Activated T-cell treated with anti-CD3 and anti-CD28 coated beads, Interleukin-2, amount 50 U/mL, for 72 hours (primary cell): ENCODE data around the gene DDR2. TPM values are rescaled to one million over a fixed set of nuclear protein-coding genes. Genes with fewer than 3 reads are reported as not detected.
"Not testable (repeated sequence)": the region's sequence is repeated elsewhere in the genome, so short reads cannot be mapped to it uniquely, and the experiment has no call there.

Source experiments
- ATAC-seq, 2 donors: fragments of 150-1000 bp; cut with Tn5 transposase; replicated peaks in 1 of 2; 2 replicates each; pipeline ENCODE4 v1.10.0; 2021; ENCODE audit warnings: moderate library complexity in 2 of 2, mild to moderate bottlenecking in 1 of 2
- DNase-seq, 2 donors: peaks; one replicate each; pipeline ENCODE4 v3.0.0; 2021 to 2022; ENCODE audit warnings: mixed read lengths in 1 of 2
- H3K27ac Mint-ChIP-seq: one replicate; pipeline ENCODE4 v1.8.0; 2022; ENCODE audit warnings: mild to moderate bottlenecking, moderate library complexity, mixed read lengths
- H3K27me3 Mint-ChIP-seq: one replicate; pipeline ENCODE4 v1.8.0; 2022; ENCODE audit warnings: low read depth, mixed read lengths
- H3K36me3 Mint-ChIP-seq, 2 donors: one replicate each; pipeline ENCODE4 v1.8.0; 2022; ENCODE audit warnings: mixed read lengths in 2 of 2, mild to moderate bottlenecking in 1 of 2; ENCODE audit not compliant: insufficient read depth in 2 of 2
- H3K4me1 Mint-ChIP-seq: one replicate; pipeline ENCODE4 v1.8.0; 2022; ENCODE audit warnings: low read depth, mixed read lengths
- H3K4me3 Mint-ChIP-seq, 2 donors: one replicate each; pipeline ENCODE4 v1.8.0; 2022; ENCODE audit warnings: mild to moderate bottlenecking in 2 of 2, mixed read lengths in 2 of 2, moderate library complexity in 2 of 2
- H3K9me3 Mint-ChIP-seq, 2 donors: one replicate each; pipeline ENCODE4 v1.8.0; 2022; ENCODE audit warnings: mixed read lengths in 2 of 2
- total RNA-seq, 2 donors: library from RNA; stranded (reverse); gene quantifications; one replicate each; pipeline ENCODE4 v1.2.3, GENCODE V29; 2022

DDR2 gene
- total RNA-seq, 2 donors from 2014 or later: 0.17 to 0.25 TPM

DNA sequence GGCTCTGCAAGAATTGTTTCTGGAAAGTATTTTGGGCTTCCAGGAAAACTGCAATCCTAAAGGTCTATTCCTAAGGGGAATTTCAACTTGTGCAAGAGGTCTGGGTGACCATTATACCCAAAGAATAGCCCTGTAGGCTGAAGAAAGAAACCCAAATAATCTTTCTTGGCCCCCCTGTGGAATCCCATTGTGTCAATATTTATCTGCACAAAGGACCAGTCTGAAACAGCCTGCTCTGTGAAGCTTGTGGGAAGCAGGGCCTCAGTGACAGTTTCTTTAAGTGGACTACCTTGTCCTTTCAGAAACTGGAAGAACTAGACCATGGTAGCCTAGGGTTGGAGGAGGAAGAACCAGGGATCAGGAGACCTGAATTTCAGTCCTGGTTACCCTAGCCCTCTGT lies 99.8 kb downstream of the DDR2 start:
- Mint-ChIP-seq H3K4me3 (no peak overlapping the region), H3K9me3 (no peaks in the 10 kb centered on the region), H3K36me3 (no peaks in the 10 kb centered on the region), H3K27me3 (no peaks in the 10 kb centered on the region), H3K27ac (no peak overlapping the region), H3K4me1 (no peaks in the 10 kb centered on the region)
- ATAC-seq (no peak), DNase-seq (no peak)

DNA sequence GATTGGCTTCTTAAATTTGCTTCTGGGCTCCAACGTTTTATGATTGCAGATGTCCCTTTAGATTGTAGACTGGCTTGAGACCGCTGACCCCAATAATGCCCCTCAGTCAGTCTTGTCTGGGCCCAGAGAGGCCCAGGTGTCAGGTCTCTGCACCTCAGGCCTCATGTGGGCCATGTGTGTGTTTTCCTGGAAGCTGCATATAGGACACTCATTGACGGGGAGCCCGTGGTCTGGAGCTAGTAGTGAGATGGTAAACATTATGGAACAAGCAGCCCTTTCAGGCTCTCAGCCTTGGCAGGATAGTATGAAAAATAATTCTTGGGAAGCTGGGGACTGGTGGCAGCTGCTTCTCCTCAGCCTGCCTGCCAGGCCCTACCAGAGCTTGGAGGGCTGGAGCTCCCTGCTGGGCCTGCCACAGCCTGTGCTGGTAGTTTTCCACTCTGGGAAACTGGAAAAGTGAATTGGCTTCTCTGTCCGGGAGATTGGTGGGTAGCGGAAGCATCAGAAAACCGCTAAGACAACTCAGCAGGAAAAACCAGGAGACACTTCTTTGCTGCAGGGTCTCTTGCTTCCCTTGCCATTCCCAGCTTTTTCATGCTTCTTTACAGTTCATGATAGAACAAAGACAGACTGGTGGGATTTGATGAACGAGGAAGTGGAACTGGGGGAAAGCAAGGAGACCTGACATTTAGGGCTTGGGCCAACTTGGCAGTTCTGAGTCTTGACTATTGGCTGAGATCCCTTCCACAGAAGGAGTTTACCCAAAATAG lies 100.5 kb downstream of the DDR2 start:
- no peak overlapping the region for H3K4me3 Mint-ChIP-seq
- ATAC-seq (no peak), DNase-seq (no peak)
- H3K36me3 Mint-ChIP-seq: no peaks in the 10 kb centered on the region
- no peaks in the 10 kb centered on the region for H3K9me3 Mint-ChIP-seq
- no peak overlapping the region for H3K27ac Mint-ChIP-seq
- H3K27me3 Mint-ChIP-seq: no peaks in the 10 kb centered on the region
- H3K4me1 Mint-ChIP-seq: no peaks in the 10 kb centered on the region

DNA sequence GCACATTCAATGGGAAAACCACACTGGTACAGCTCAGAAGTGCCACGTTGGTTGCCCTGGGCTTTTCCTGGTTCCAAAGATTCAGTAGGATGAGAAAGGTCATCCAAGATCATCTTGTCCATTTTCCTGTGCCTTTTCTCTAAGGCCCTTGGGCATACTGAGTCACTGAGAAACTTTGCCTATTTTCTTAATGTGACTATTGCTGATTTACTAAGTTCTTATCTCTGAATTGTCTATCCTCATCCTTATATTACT lies 101.0 kb downstream of the DDR2 start:
- no peaks in the 10 kb centered on the region for H3K27me3 Mint-ChIP-seq
- no peaks in the 10 kb centered on the region for H3K4me1 Mint-ChIP-seq

DNA sequence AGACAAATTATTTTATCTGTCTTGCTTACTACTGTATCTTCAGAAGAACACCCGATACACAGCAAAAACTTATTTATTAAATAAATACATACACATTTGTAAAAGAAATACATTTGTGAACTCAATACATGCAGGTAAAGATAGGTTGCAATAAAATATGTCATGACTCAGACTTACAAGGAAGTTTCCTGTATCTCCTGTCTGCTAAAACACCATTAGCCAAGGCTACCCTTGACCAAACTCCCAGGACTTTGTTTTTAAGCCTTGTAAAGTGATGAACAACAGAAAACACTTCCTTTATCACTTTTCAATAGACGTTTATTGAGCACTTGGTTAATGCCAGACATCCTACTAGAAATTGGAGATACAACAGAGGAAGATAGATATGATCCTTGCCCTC lies 101.8 kb downstream of the DDR2 start:
- Mint-ChIP-seq H3K27me3 (no peaks in the 10 kb centered on the region), H3K9me3 (no peaks in the 10 kb centered on the region), H3K4me1 (no peaks in the 10 kb centered on the region), H3K4me3 (no peak overlapping the region), H3K36me3 (no peaks in the 10 kb centered on the region), H3K27ac (no peak overlapping the region)
- no peak for ATAC-seq
- DNase-seq: no peak

More for the DNA sequence above, 101.0 kb downstream of the DDR2 start:
- H3K36me3 Mint-ChIP-seq: no peaks in the 10 kb centered on the region
- H3K27ac Mint-ChIP-seq: no peak overlapping the region
- no peaks in the 10 kb centered on the region for H3K9me3 Mint-ChIP-seq
- ATAC-seq: no peak
- no peak overlapping the region for H3K4me3 Mint-ChIP-seq
- no peak for DNase-seq

DNA sequence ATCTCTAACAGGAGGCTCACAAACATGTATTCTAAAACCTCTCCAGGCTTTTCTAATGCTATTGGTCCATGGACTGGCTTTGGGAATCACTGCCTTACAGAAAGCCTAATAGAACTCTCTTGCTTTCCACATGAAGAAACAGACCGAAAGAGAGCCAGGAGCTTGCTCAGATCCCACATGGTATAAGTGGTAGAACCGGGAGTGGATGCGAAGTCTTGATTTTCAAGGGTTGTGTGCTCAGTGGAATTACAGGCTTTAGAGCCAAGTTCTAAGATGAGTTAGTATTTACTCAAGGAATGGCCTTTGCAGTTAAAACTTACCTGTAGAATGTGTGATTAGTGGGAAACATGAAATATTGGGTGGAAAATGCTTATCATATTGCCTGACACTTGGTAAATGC lies 103.9 kb downstream of the DDR2 start:
- Mint-ChIP-seq H3K9me3 (no peaks in the 10 kb centered on the region), H3K4me3 (no peak overlapping the region), H3K27me3 (no peaks in the 10 kb centered on the region), H3K36me3 (no peaks in the 10 kb centered on the region), H3K4me1 (no peaks in the 10 kb centered on the region), H3K27ac (no peak overlapping the region)
- DNase-seq: no peak
- ATAC-seq: no peak

DNA sequence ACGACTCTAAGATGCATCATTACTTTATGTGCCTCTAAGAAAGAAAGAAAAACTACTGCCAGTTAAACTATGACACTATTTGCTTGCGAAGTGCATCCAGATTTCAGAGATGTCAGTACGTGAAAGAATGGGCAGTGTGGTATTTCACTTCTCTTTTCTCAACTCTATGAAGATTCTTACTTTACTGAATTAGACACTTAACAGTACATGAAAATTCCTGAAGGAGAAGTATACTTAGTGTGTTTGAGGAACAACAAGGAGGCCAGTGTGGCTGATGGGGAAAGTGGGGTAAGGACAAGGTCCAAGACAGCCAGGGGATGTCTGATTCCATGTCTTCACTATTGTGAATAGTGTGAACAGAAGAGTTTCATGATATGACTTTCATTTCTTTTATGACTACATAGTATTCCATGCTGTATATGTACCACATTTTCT lies 104.4 kb downstream of the DDR2 start:
- H3K36me3 Mint-ChIP-seq: no peaks in the 10 kb centered on the region
- DNase-seq (no peak), ATAC-seq (no peak)
- no peak overlapping the region for H3K4me3 Mint-ChIP-seq
- H3K4me1 Mint-ChIP-seq: no peaks in the 10 kb centered on the region
- no peaks in the 10 kb centered on the region for H3K9me3 Mint-ChIP-seq
- H3K27ac Mint-ChIP-seq: no peak overlapping the region
- H3K27me3 Mint-ChIP-seq: no peaks in the 10 kb centered on the region

DNA sequence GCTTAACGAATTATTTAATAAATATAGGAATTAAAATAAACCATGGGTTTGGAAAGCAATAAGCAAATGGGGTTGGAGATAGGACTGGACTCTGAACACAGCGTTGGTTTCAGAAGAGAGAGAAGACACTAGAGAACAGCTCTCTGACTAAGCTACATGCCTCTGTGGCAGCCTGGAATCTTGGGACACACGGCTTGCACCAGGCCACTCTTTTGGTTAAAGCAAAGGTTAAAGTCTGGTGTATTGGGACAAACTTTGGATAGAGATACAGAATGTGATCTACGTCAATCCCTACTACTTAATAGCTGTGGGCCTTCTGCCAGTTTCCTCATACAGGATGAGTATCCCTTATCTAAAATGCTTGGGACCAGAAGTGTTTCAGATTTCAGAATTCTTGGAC lies 108.5 kb downstream of the DDR2 start:
- H3K27ac Mint-ChIP-seq: no peak overlapping the region
- DNase-seq (no peak), ATAC-seq (no peak)
- no peaks in the 10 kb centered on the region for H3K4me1 Mint-ChIP-seq
- H3K9me3 Mint-ChIP-seq: no peaks in the 10 kb centered on the region
- H3K27me3 Mint-ChIP-seq: no peaks in the 10 kb centered on the region
- H3K4me3 Mint-ChIP-seq: no peak overlapping the region
- no peaks in the 10 kb centered on the region for H3K36me3 Mint-ChIP-seq

DNA sequence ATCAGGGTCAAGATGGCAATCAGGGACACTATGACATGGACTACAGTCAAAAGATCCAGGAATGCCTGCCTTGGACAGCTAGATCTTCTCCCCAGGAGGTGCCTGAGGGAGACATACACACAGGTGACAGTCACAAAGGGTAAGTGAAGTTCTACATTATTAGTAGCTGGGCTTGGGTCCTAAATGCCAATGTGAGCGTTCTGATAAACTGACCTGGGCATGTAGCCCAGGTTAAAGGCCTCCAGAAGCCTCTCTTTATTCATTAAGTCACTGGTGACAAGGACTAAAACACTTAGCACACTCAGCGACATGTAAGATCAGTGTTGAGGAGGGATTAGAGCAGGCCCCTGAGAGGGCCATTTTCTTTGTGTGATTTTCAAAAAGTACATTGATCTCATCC lies 109.3 kb downstream of the DDR2 start:
- DNase-seq (no peak), ATAC-seq (no peak)
- Mint-ChIP-seq H3K27ac (no peak overlapping the region), H3K9me3 (no peaks in the 10 kb centered on the region), H3K4me1 (no peaks in the 10 kb centered on the region), H3K36me3 (no peaks in the 10 kb centered on the region), H3K27me3 (no peaks in the 10 kb centered on the region), H3K4me3 (no peak overlapping the region)

DNA sequence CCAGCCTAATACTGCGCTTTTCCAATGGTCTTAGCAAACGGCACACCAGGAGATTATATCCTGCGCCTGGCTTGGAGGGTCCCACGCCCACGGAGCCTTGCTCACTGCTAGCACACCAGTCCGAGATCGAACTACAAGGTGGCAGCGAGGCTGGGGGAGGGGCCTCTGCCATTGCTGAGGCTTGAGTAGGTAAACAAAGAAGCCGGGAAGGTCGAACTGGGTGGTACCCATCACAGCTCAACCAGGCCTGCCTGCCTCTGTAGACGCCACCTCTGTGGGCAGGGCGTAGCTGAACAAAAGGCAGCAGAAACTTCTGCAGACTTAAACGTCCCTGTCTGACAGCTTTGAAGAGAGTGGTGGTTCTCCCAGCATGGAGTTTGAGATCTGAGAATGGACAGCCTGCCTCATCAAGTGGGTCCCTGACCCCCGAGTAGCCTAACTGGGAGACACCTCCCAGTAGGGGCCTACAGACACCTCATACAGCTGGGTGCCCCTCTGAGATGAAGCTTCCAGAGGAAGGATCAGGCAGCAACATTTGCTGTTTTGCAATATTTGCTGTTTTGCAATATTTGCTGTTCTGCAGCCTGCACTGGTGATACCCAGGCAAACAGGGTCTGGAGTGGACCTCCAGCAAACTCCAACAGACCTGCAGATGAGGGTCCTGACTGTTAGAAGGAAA lies 114.1 kb downstream of the DDR2 start:
- H3K4me3 Mint-ChIP-seq, H3K9me3 Mint-ChIP-seq, H3K27me3 Mint-ChIP-seq, H3K27ac Mint-ChIP-seq, DNase-seq, H3K4me1 Mint-ChIP-seq, ATAC-seq, H3K36me3 Mint-ChIP-seq: not testable (repeated sequence)

DNA sequence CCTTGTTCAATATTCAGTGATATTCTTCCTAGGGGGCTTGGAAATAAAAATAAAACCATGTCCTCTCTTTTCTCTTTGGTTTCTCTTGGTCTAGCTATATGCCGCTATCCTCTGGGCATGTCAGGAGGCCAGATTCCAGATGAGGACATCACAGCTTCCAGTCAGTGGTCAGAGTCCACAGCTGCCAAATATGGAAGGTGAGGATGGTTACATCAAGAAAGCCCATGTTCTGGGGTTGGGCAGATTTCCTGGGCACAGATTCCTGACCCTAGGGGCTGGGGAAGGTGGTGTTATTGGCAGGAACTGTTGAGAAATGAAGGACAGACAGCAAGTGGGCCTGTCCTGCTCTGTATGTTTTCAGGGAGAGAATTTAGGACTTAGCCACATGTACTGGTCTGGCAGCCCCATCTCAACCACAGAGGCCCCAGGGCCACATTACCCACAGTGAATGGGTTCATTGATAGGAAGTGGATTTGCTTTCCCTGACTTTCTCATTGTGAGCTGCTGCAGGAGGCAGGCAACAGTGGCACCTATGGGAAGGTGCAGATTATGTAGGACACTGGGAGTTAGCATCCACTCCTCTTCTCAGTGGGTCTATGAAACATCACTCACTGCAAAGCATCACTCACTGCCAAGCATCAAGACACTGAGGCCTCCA lies 120.9 kb downstream of the DDR2 start:
- Mint-ChIP-seq H3K9me3 (no peaks in the 10 kb centered on the region), H3K27ac (no peak overlapping the region), H3K27me3 (no peaks in the 10 kb centered on the region), H3K4me1 (no peaks in the 10 kb centered on the region), H3K36me3 (no peaks in the 10 kb centered on the region), H3K4me3 (no peak overlapping the region)
- DNase-seq (no peak), ATAC-seq (no peak)

DNA sequence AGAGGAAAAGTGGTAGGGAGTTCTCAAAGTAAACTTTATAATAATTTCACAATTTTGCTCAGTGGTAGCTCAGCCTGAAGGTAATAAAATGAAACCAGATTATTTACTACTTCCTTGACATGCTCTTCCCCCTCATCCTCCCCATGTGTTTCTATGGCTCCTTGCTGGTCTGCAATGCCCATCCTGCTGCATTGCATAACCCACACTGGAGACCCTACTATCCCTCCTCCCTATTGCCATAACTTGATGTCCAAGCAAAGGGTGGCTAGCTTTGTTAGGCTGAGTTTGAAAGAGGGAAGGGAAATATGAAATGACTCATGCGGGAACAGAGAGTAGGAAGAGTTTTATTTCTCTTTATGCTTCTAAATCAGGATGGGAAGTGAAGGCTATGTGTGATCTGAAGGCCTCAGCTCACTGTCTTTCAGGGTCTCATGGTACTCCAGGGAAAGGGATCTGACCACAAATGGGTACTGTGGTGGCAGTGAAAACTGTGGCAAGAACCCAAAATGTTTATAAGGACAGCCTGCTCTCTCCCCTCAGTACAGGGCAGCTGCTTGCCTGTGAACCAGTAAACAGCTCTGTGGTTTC lies 121.8 kb downstream of the DDR2 start:
- DNase-seq (no peak), ATAC-seq (no peak)
- Mint-ChIP-seq H3K4me1 (no peaks in the 10 kb centered on the region), H3K36me3 (no peaks in the 10 kb centered on the region), H3K4me3 (no peak overlapping the region), H3K27ac (no peak overlapping the region), H3K27me3 (no peaks in the 10 kb centered on the region), H3K9me3 (no peaks in the 10 kb centered on the region)

DNA sequence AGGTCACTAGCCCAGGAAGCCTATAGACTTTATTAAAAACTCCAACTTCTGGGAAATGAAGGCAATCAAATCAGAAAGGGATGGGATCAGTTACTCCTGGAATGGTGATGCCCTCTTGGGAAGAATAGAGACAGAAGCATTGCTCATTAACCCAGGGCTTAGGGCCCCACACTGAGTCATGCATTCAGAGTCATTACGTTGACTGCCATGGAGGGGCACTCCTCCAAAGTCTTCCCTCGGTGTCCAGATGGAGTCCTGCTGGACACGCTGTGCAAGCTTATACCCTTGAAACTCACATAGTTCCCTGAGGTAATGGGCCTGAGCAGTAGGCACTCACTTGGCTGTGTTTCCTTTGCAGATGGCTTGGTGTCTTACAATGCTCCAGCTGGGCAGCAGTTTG lies 123.0 kb downstream of the DDR2 start:
- Mint-ChIP-seq H3K27ac (no peak overlapping the region), H3K4me3 (no peak overlapping the region), H3K27me3 (no peaks in the 10 kb centered on the region), H3K36me3 (no peaks in the 10 kb centered on the region), H3K9me3 (no peaks in the 10 kb centered on the region), H3K4me1 (no peaks in the 10 kb centered on the region)
- ATAC-seq (no peak), DNase-seq (no peak)

DNA sequence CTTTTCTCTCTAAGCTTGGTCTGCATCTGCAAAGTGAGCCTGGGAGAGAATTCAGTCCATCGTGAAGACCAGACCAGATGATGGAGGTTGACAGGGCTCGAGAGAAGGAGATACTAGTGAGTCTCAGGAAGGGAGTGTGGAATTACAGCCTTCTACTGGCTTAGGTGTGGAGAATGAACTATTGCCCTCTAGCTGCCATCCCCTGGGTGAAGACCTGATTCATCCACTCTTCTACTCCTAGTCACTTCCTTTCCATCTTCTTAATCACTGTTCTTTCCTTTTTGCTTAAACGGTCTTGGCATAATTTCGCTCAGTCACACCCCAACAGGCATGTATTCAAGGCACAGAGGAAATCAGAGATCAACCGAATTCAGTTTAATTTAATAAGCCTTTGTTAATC lies 124.3 kb downstream of the DDR2 start:
- Mint-ChIP-seq H3K36me3 (no peaks in the 10 kb centered on the region), H3K27ac (no peak overlapping the region), H3K4me3 (no peak overlapping the region), H3K9me3 (no peaks in the 10 kb centered on the region), H3K4me1 (no peaks in the 10 kb centered on the region), H3K27me3 (no peaks in the 10 kb centered on the region)
- no peak for ATAC-seq
- no peak for DNase-seq
